ENCODE measurements around the gene FOXC2.
A peak's percentile ranks its signal among the peaks of the same experiment; 100 is the strongest.

FOXC2 gene

GRCh38 chr16:86570558-86571529 lies 4.2 kb downstream of the FOXC2 start:
- H3K4me3 ChIP-seq (ENCODE audit: low read depth, low read length): peak overlapping the region; percentile 93

GRCh38 chr16:86571530-86571915 lies 4.9 kb downstream of the FOXC2 start:
- TF ChIP-seq CTCF (IDR thresholded peaks at IDR 0.05; ENCODE audit: low read depth, low read length, missing control alignments): no peak
- Histone ChIP-seq H3K36me3 (replicated peaks) (peaks cover 68% of the 10 kb centered on the region), H3K27ac (peak overlapping the region; percentile 79), H3K27me3 (replicated peaks) (no peaks in the 10 kb centered on the region), H3K4me3 (ENCODE audit: low read depth, low read length) (peak overlapping the region; percentile 93)
- in situ Hi-C loops (cut with HindIII; ENCODE audit: low pct_ligation_motif_present, low sequenced_read_pairs): loop anchor here (5.0 to 25.0 kb wide), 2 partner anchors 491 to 716 kb away; no protein-coding TSS in a partner anchor
- DNase-seq: no peak

More at GRCh38 chr16:86570558-86571529, 4.2 kb downstream of the FOXC2 start:
- in situ Hi-C loops (cut with HindIII; ENCODE audit: low pct_ligation_motif_present, low sequenced_read_pairs): loop anchor here (5.0 to 25.0 kb wide), 2 partner anchors 491 to 716 kb away; no protein-coding TSS in a partner anchor
- TF ChIP-seq CTCF (IDR thresholded peaks at IDR 0.05; ENCODE audit: low read depth, low read length, missing control alignments): no peak
- H3K27me3 ChIP-seq (replicated peaks): no peaks in the 10 kb centered on the region
- peak overlapping the region; percentile 79 for H3K27ac ChIP-seq
- no peak for DNase-seq
- H3K36me3 ChIP-seq (replicated peaks): peaks cover 68% of the 10 kb centered on the region

GRCh38 chr16:86572041-86572521 lies 5.5 kb downstream of the FOXC2 start:
- in situ Hi-C loops (cut with HindIII; ENCODE audit: low pct_ligation_motif_present, low sequenced_read_pairs): loop anchor here (5.0 to 25.0 kb wide), 2 partner anchors 490 to 715 kb away; no protein-coding TSS in a partner anchor
- Histone ChIP-seq H3K27me3 (replicated peaks) (no peaks in the 10 kb centered on the region), H3K4me3 (ENCODE audit: low read depth, low read length) (peak overlapping the region; percentile 93)

GRCh38 chr16:86572606-86573005 lies 6.0 kb downstream of the FOXC2 start:
- no peak for TF ChIP-seq CTCF (IDR thresholded peaks at IDR 0.05; ENCODE audit: low read depth, low read length, missing control alignments)
- H3K27me3 ChIP-seq (replicated peaks): no peaks in the 10 kb centered on the region
- H3K4me3 ChIP-seq (ENCODE audit: low read depth, low read length): peak overlapping the region; percentile 93
- no peak for DNase-seq
- in situ Hi-C loops (cut with HindIII; ENCODE audit: low pct_ligation_motif_present, low sequenced_read_pairs): loop anchor here (5.0 to 25.0 kb wide), 2 partner anchors 490 to 715 kb away; no protein-coding TSS in a partner anchor
- H3K36me3 ChIP-seq (replicated peaks): peaks cover 66% of the 10 kb centered on the region
- H3K27ac ChIP-seq: peak overlapping the region; percentile 79

More at GRCh38 chr16:86572041-86572521, 5.5 kb downstream of the FOXC2 start:
- H3K36me3 ChIP-seq (replicated peaks): peaks cover 68% of the 10 kb centered on the region
- peak overlapping the region; percentile 79 for H3K27ac ChIP-seq
- DNase-seq: no peak
- TF ChIP-seq CTCF (IDR thresholded peaks at IDR 0.05; ENCODE audit: low read depth, low read length, missing control alignments): no peak

- Histone ChIP-seq H3K4me3 (ENCODE audit: low read depth, low read length) (no peak overlapping the region), H3K27ac (peak overlapping the region; percentile 79), H3K36me3 (replicated peaks) (peaks cover 60% of the 10 kb centered on the region), H3K27me3 (replicated peaks) (no peaks in the 10 kb centered on the region)
- DNase-seq: no peak
- no peak for TF ChIP-seq CTCF (IDR thresholded peaks at IDR 0.05; ENCODE audit: low read depth, low read length, missing control alignments)
- in situ Hi-C loops (cut with HindIII; ENCODE audit: low pct_ligation_motif_present, low sequenced_read_pairs): loop anchor here (5.0 to 25.0 kb wide), 2 partner anchors 489 to 714 kb away; no protein-coding TSS in a partner anchor
These were observed 6.6 kb downstream of the FOXC2 start for GRCh38 chr16:86573215-86573614.
